Cardiac muscle cell (in vitro differentiated cells and primary cell): ENCODE measurements around the gene ACP4. TPM values are rescaled to one million over a fixed set of nuclear protein-coding genes. Genes with fewer than 3 reads are reported as not detected.

Source experiments
- DNase-seq, 2 donors: peaks; one replicate each; pipeline versions ENCODE4 v3.0.0 to v3.0.0-alpha.2; 2010 to 2017; ENCODE audit warnings: low read depth in 1 of 2, low spot score in 1 of 2
- H3K27ac ChIP-seq: fragments of 200-600 bp; sonication (generic); 2 replicates; pipeline ENCODE4 v1.5.1; 2016
- H3K27me3 ChIP-seq: fragments of 200-600 bp; sonication (generic); 2 replicates; pipeline ENCODE4 v1.6.0; 2016; ENCODE audit warnings: control low read depth
- H3K36me3 ChIP-seq: fragments of 200-600 bp; sonication (generic); 2 replicates; pipeline ENCODE4 v1.5.1; 2016; ENCODE audit warnings: control low read depth
- H3K4me1 ChIP-seq: fragments of 200-600 bp; sonication (generic); 2 replicates; pipeline ENCODE4 v1.8.1; 2017; ENCODE audit warnings: low read depth, mild to moderate bottlenecking, mixed run types
- H3K4me3 ChIP-seq: fragments of 200-600 bp; sonication (generic); 2 replicates; pipeline ENCODE4 v1.5.1; 2016; ENCODE audit warnings: mild to moderate bottlenecking
- H3K9me3 ChIP-seq: fragments of 200-600 bp; sonication (generic); 2 replicates; pipeline ENCODE4 v1.5.1; 2017; ENCODE audit warnings: low read depth, mild to moderate bottlenecking, control low read depth
- CTCF ChIP-seq: IDR thresholded peaks from 2 replicates; pipeline ENCODE4 v1.5.1; 2012; ENCODE audit warnings: low read depth, mild to moderate bottlenecking, low read length
- polyA plus RNA-seq: library from polyadenylated mRNA; unstranded; fragments of >200 nt; fragmentation: Nextera tagmentation; extraction: Ambion mirVana; gene quantifications from 2 replicates; pipeline ENCODE4 v1.2.1, GENCODE V29; 2016
- total RNA-seq: library from RNA; depleted of rRNA; stranded (reverse); fragments of >200 nt; gene quantifications from 2 replicates; pipeline ENCODE4 v1.2.3, GENCODE V29; 2016

ACP4 gene
- total and polyA plus RNA-seq, 2 experiments from 2014 or later, result 0.23 TPM; not detected in 1

- no peak overlapping the region for H3K27ac ChIP-seq
- no peaks in the 10 kb centered on the region for H3K9me3 ChIP-seq
- no peak for TF ChIP-seq CTCF
These were observed 37.3 kb downstream of the ACP4 start for GRCh38 chr19:50827476-50827875.

GRCh38 chr19:50829801-50830200, 39.6 kb downstream of the ACP4 start:
- no peaks in the 10 kb centered on the region for H3K9me3 ChIP-seq
- DNase-seq, result no peak
- H3K27ac ChIP-seq, result no peak overlapping the region
- peaks cover 14% of the 10 kb centered on the region for H3K27me3 ChIP-seq
- no peaks in the 10 kb centered on the region for H3K4me1 ChIP-seq
- H3K36me3 ChIP-seq, result no peaks in the 10 kb centered on the region
- no peak for TF ChIP-seq CTCF
- H3K4me3 ChIP-seq, result no peak overlapping the region

More at GRCh38 chr19:50827476-50827875, 37.3 kb downstream of the ACP4 start:
- Histone ChIP-seq H3K4me3 (no peak overlapping the region), H3K4me1 (no peaks in the 10 kb centered on the region), H3K27me3 (peaks cover 35% of the 10 kb centered on the region), H3K36me3 (no peaks in the 10 kb centered on the region)
- DNase-seq, result no peak

- no peaks in the 10 kb centered on the region for H3K9me3 ChIP-seq
- H3K4me1 ChIP-seq, result no peaks in the 10 kb centered on the region
- no peaks in the 10 kb centered on the region for H3K36me3 ChIP-seq
- H3K4me3 ChIP-seq, result no peak overlapping the region
- no peak for TF ChIP-seq CTCF
- H3K27me3 ChIP-seq, result peaks cover 13% of the 10 kb centered on the region
- no peak for DNase-seq
- no peak overlapping the region for H3K27ac ChIP-seq
These were observed 40.2 kb downstream of the ACP4 start for GRCh38 chr19:50830266-50831025.

GRCh38 chr19:50831026-50831396, 40.8 kb downstream of the ACP4 start:
- Histone ChIP-seq H3K27me3 (peaks cover 10% of the 10 kb centered on the region), H3K9me3 (no peaks in the 10 kb centered on the region), H3K4me1 (no peaks in the 10 kb centered on the region), H3K4me3 (no peak overlapping the region), H3K27ac (no peak overlapping the region), H3K36me3 (no peaks in the 10 kb centered on the region)
- TF ChIP-seq CTCF, result no peak
- no peak for DNase-seq

- no peaks in the 10 kb centered on the region for H3K9me3 ChIP-seq
- no peaks in the 10 kb centered on the region for H3K36me3 ChIP-seq
- peaks cover 6% of the 10 kb centered on the region for H3K27me3 ChIP-seq
- no peak overlapping the region for H3K4me3 ChIP-seq
- no peak overlapping the region for H3K27ac ChIP-seq
- no peak for DNase-seq
- TF ChIP-seq CTCF, result no peak
- H3K4me1 ChIP-seq, result no peaks in the 10 kb centered on the region
These were observed 42.5 kb downstream of the ACP4 start for GRCh38 chr19:50832666-50833065.
